ENCODE measurements around the gene EFCAB9. TPM values are rescaled to one million over a fixed set of nuclear protein-coding genes. Genes with fewer than 3 reads are reported as not detected.

Gene EFCAB9
- total and polyA plus RNA-seq, 2 donors (not counting 1 experiment from before 2014, with no cell fraction given) = not detected

- Histone ChIP-seq H3K79me2 (ENCODE audit: control insufficient read depth, insufficient read depth, low read length) (peaks cover 16% of the 10 kb centered on the region), H3K27me3 (ENCODE audit: control insufficient read depth, insufficient read depth, low read length) (no peaks in the 10 kb centered on the region), H3K27ac (ENCODE audit: insufficient read depth, low read length) (no peak overlapping the region), H3K4me3 (replicated peaks in 1 of 4; ENCODE audit: control extremely low read depth in 1 of 4, insufficient read depth in 1 of 4, low read depth in 3 of 4, low read length in 4 of 4) (no peak overlapping the region), H3K9ac (ENCODE audit: insufficient read depth, low read length) (no peak overlapping the region), H3K4me1 (ENCODE audit: control insufficient read depth, extremely low read depth, insufficient read depth, low read length) (no peaks in the 10 kb centered on the region), H3K9me3 (ENCODE audit: control insufficient read depth, insufficient read depth, low read depth, low read length) (no peaks in the 10 kb centered on the region), H3K36me3 (ENCODE audit: control insufficient read depth, insufficient read depth, low read length) (no peaks in the 10 kb centered on the region), H4K20me1 (ENCODE audit: control insufficient read depth, extremely low read depth, insufficient read depth, low read length) (no peaks in the 10 kb centered on the region), H3K4me2 (ENCODE audit: extremely low read depth, insufficient read depth, low read length) (no peak overlapping the region), H2AFZ (ENCODE audit: low read length) (no peak overlapping the region)
- no peak for DNase-seq (ENCODE audit: low read depth in 2 of 2)
- TF ChIP-seq EZH2 (IDR thresholded peaks at IDR 0.05; ENCODE audit: low read length, missing control alignments) (no peak), CTCF (conservative IDR thresholded peaks at IDR 0.05 in 1 of 2, IDR thresholded peaks at IDR 0.05 in 1 of 2; ENCODE audit: low read depth in 1 of 2, low read length in 2 of 2) (no peak)
Measured at GRCh38 chr5:172178301-172178987, 15.5 kb upstream of the EFCAB9 start.

- TF ChIP-seq EZH2 (IDR thresholded peaks at IDR 0.05; ENCODE audit: low read length, missing control alignments) = no peak
- TF ChIP-seq CTCF (conservative IDR thresholded peaks at IDR 0.05 in 1 of 2, IDR thresholded peaks at IDR 0.05 in 1 of 2; ENCODE audit: low read depth in 1 of 2, low read length in 2 of 2) = no peak
- Histone ChIP-seq H3K27ac (ENCODE audit: insufficient read depth, low read length) (no peak overlapping the region), H3K9me3 (ENCODE audit: control insufficient read depth, insufficient read depth, low read depth, low read length) (no peaks in the 10 kb centered on the region), H3K4me3 (replicated peaks in 1 of 4; ENCODE audit: control extremely low read depth in 1 of 4, insufficient read depth in 1 of 4, low read depth in 3 of 4, low read length in 4 of 4) (no peak overlapping the region), H4K20me1 (ENCODE audit: control insufficient read depth, extremely low read depth, insufficient read depth, low read length) (no peaks in the 10 kb centered on the region), H3K36me3 (ENCODE audit: control insufficient read depth, insufficient read depth, low read length) (no peaks in the 10 kb centered on the region), H3K27me3 (ENCODE audit: control insufficient read depth, insufficient read depth, low read length) (no peaks in the 10 kb centered on the region), H3K9ac (ENCODE audit: insufficient read depth, low read length) (no peak overlapping the region), H2AFZ (ENCODE audit: low read length) (no peak overlapping the region), H3K4me2 (ENCODE audit: extremely low read depth, insufficient read depth, low read length) (no peak overlapping the region), H3K79me2 (ENCODE audit: control insufficient read depth, insufficient read depth, low read length) (peaks cover 21% of the 10 kb centered on the region), H3K4me1 (ENCODE audit: control insufficient read depth, extremely low read depth, insufficient read depth, low read length) (no peaks in the 10 kb centered on the region)
- DNase-seq (ENCODE audit: low read depth in 2 of 2) = peak in 1 of 2 donors; percentile 71
Measured at GRCh38 chr5:172178991-172179989, 14.7 kb upstream of the EFCAB9 start.

GRCh38 chr5:172180936-172181335 lies 13.0 kb upstream of the EFCAB9 start:
- Histone ChIP-seq H3K27ac (ENCODE audit: insufficient read depth, low read length) (no peak overlapping the region), H3K36me3 (ENCODE audit: control insufficient read depth, insufficient read depth, low read length) (peaks cover 2% of the 10 kb centered on the region), H3K4me2 (ENCODE audit: extremely low read depth, insufficient read depth, low read length) (no peak overlapping the region), H3K9me3 (ENCODE audit: control insufficient read depth, insufficient read depth, low read depth, low read length) (no peaks in the 10 kb centered on the region), H3K79me2 (ENCODE audit: control insufficient read depth, insufficient read depth, low read length) (peaks cover 36% of the 10 kb centered on the region), H3K27me3 (ENCODE audit: control insufficient read depth, insufficient read depth, low read length) (no peaks in the 10 kb centered on the region), H3K4me1 (ENCODE audit: control insufficient read depth, extremely low read depth, insufficient read depth, low read length) (no peaks in the 10 kb centered on the region), H3K4me3 (replicated peaks in 1 of 4; ENCODE audit: control extremely low read depth in 1 of 4, insufficient read depth in 1 of 4, low read depth in 3 of 4, low read length in 4 of 4) (no peak overlapping the region), H2AFZ (ENCODE audit: low read length) (no peak overlapping the region), H4K20me1 (ENCODE audit: control insufficient read depth, extremely low read depth, insufficient read depth, low read length) (no peaks in the 10 kb centered on the region), H3K9ac (ENCODE audit: insufficient read depth, low read length) (no peak overlapping the region)
- no peak for DNase-seq (ENCODE audit: low read depth in 2 of 2)
- TF ChIP-seq CTCF (conservative IDR thresholded peaks at IDR 0.05 in 1 of 2, IDR thresholded peaks at IDR 0.05 in 1 of 2; ENCODE audit: low read depth in 1 of 2, low read length in 2 of 2) (no peak), EZH2 (IDR thresholded peaks at IDR 0.05; ENCODE audit: low read length, missing control alignments) (no peak)
